ENCODE results near the gene MINDY1. TPM values are rescaled to one million over a fixed set of nuclear protein-coding genes. Genes with fewer than 3 reads are reported as not detected.
A peak's percentile ranks its signal among the peaks of the same experiment; 100 is the strongest.

The MINDY1 gene
- total and polyA plus RNA-seq, 12 donors: 6.0 to 37.5 (median 22.3) TPM

- 21 to 26% (median 24%) methylated on average over 9 of the region's 9 CpGs for WGBS, 4 donors
- DNase-seq: peak in 6 of 7 donors; percentile 34 to 79 (median 64)
- no peaks in the 10 kb centered on the region for H3K9me3 ChIP-seq (replicated peaks in 1 of 3)
- H3K27ac ChIP-seq: peak overlapping the region in 3 of 5 donors; percentile 24 to 65 (median 26)
- H3K4me1 ChIP-seq (replicated peaks in 1 of 2): peaks cover 7 to 8% of the 10 kb centered on the region in 2 donors
- H3K36me3 ChIP-seq (replicated peaks in 1 of 2): peaks cover 0 to 34% of the 10 kb centered on the region in 2 donors
- TF ChIP-seq CTCF (IDR thresholded peaks at IDR 0.05) (peak; percentile 70 to 93 (median 88)), POLR2A (IDR thresholded peaks at IDR 0.05) (no peak)
- no peaks in the 10 kb centered on the region for H3K27me3 ChIP-seq
- intact Hi-C loops (cut with DNase I): no loop called here
- no peak overlapping the region for H3K4me3 ChIP-seq
Measured at GRCh38 chr1:150995896-150996295, 10.8 kb downstream of the MINDY1 start.

GRCh38 chr1:150995460-150995859 lies 11.2 kb downstream of the MINDY1 start:
- TF ChIP-seq POLR2A (IDR thresholded peaks at IDR 0.05): no peak
- no peak for TF ChIP-seq CTCF (IDR thresholded peaks at IDR 0.05)
- 29 to 44% (median 42%) methylated on average over 4 of the region's 4 CpGs for WGBS, 4 donors
- H3K4me1 ChIP-seq (replicated peaks in 1 of 2): peaks cover 7 to 8% of the 10 kb centered on the region in 2 donors
- no peak overlapping the region for H3K4me3 ChIP-seq
- H3K9me3 ChIP-seq (replicated peaks in 1 of 3): no peaks in the 10 kb centered on the region
- peak overlapping the region in 3 of 5 donors; percentile 24 to 65 (median 26) for H3K27ac ChIP-seq
- peaks cover 0 to 34% of the 10 kb centered on the region in 2 donors for H3K36me3 ChIP-seq (replicated peaks in 1 of 2)
- no peak for DNase-seq
- intact Hi-C loops (cut with DNase I): no loop called here
- no peaks in the 10 kb centered on the region for H3K27me3 ChIP-seq

- intact Hi-C loops (cut with DNase I): no loop called here
- Histone ChIP-seq H3K27ac (no peak overlapping the region), H3K4me1 (replicated peaks in 1 of 2) (peaks cover 7 to 8% of the 10 kb centered on the region in 2 donors), H3K36me3 (replicated peaks in 1 of 2) (peaks cover 0 to 26% of the 10 kb centered on the region in 2 donors), H3K9me3 (replicated peaks in 1 of 3) (no peaks in the 10 kb centered on the region), H3K27me3 (no peaks in the 10 kb centered on the region), H3K4me3 (no peak overlapping the region)
- TF ChIP-seq CTCF (IDR thresholded peaks at IDR 0.05): no peak
- TF ChIP-seq POLR2A (IDR thresholded peaks at IDR 0.05): no peak
- WGBS, 4 donors: 52 to 68% (median 58%) methylated on average over 3 of the region's 3 CpGs
- no peak for DNase-seq
Measured at GRCh38 chr1:150994248-150994647, 12.5 kb downstream of the MINDY1 start.

- WGBS, 4 donors: 59 to 75% (median 71%) methylated on average over 4 of the region's 4 CpGs
- no peak for TF ChIP-seq CTCF (IDR thresholded peaks at IDR 0.05)
- no peak for TF ChIP-seq POLR2A (IDR thresholded peaks at IDR 0.05)
- Histone ChIP-seq H3K36me3 (replicated peaks in 1 of 2) (peaks cover 0 to 12% of the 10 kb centered on the region in 2 donors), H3K4me1 (replicated peaks in 1 of 2) (peaks cover 7 to 8% of the 10 kb centered on the region in 2 donors), H3K27ac (no peak overlapping the region), H3K9me3 (replicated peaks in 1 of 3) (no peaks in the 10 kb centered on the region), H3K27me3 (no peaks in the 10 kb centered on the region), H3K4me3 (no peak overlapping the region)
- intact Hi-C loops (cut with DNase I): no loop called here
- no peak for DNase-seq
Measured at GRCh38 chr1:150992626-150993025, 14.1 kb downstream of the MINDY1 start.

Measured in adrenal gland (tissue), 12 donors.